ENCODE results near the gene CCDC80. TPM values are rescaled to one million over a fixed set of nuclear protein-coding genes. Genes with fewer than 3 reads are reported as not detected.

CCDC80 gene
- 25.6 TPM for total RNA-seq

GRCh38 chr3:112640930-112641801 is at the start of gene CCDC80:
TSS of gene CCDC80 (minus strand) at chr3:112641143. CDS start at chr3:112639905, 1,238 bp downstream.
- H3K36me3 ChIP-seq (ENCODE audit: control insufficient read depth in 3 of 3, insufficient read depth in 3 of 3, low read length in 3 of 3): no peaks in the 10 kb centered on the region
- H3K4me1 ChIP-seq (ENCODE audit: control insufficient read depth in 3 of 3, insufficient read depth in 3 of 3, low read length in 3 of 3): peaks cover 13 to 22% (median 14%) of the 10 kb centered on the region in 3 donors
- H3K9ac ChIP-seq (ENCODE audit: low read depth in 1 of 3, low read length in 3 of 3): peak within 1 kb of the TSS; percentile 65 to 71 (median 69)
- peak within 1 kb of the TSS; percentile 67 to 75 (median 72) for H3K4me3 ChIP-seq (ENCODE audit: low read length in 3 of 3)
- no peaks in the 10 kb centered on the region for H3K9me3 ChIP-seq (ENCODE audit: control insufficient read depth in 3 of 3, low read length in 3 of 3)
- peaks cover 0 to 2% (median 0%) of the 10 kb centered on the region in 3 donors for H3K27me3 ChIP-seq (ENCODE audit: control insufficient read depth in 3 of 3, insufficient read depth in 3 of 3, low read length in 3 of 3)
- H3K27ac ChIP-seq (ENCODE audit: low read depth, low read length): peak within 1 kb of the TSS; percentile 65

- Histone ChIP-seq H3K27ac (ENCODE audit: low read depth, low read length) (no peak overlapping the region), H3K36me3 (ENCODE audit: control insufficient read depth in 3 of 3, insufficient read depth in 3 of 3, low read length in 3 of 3) (no peaks in the 10 kb centered on the region), H3K4me1 (ENCODE audit: control insufficient read depth in 3 of 3, insufficient read depth in 3 of 3, low read length in 3 of 3) (no peaks in the 10 kb centered on the region), H3K27me3 (ENCODE audit: control insufficient read depth in 3 of 3, insufficient read depth in 3 of 3, low read length in 3 of 3) (no peaks in the 10 kb centered on the region), H3K4me3 (ENCODE audit: low read length in 3 of 3) (no peak overlapping the region), H3K9ac (ENCODE audit: low read depth in 1 of 3, low read length in 3 of 3) (no peak overlapping the region), H3K9me3 (ENCODE audit: control insufficient read depth in 3 of 3, low read length in 3 of 3) (no peaks in the 10 kb centered on the region)
Measured at GRCh38 chr3:112689989-112690388, 49.0 kb upstream of the CCDC80 start.

- Histone ChIP-seq H3K4me1 (ENCODE audit: control insufficient read depth in 3 of 3, insufficient read depth in 3 of 3, low read length in 3 of 3) (no peaks in the 10 kb centered on the region), H3K9me3 (ENCODE audit: control insufficient read depth in 3 of 3, low read length in 3 of 3) (no peaks in the 10 kb centered on the region), H3K9ac (ENCODE audit: low read depth in 1 of 3, low read length in 3 of 3) (no peak overlapping the region), H3K36me3 (ENCODE audit: control insufficient read depth in 3 of 3, insufficient read depth in 3 of 3, low read length in 3 of 3) (no peaks in the 10 kb centered on the region), H3K27me3 (ENCODE audit: control insufficient read depth in 3 of 3, insufficient read depth in 3 of 3, low read length in 3 of 3) (no peaks in the 10 kb centered on the region), H3K4me3 (ENCODE audit: low read length in 3 of 3) (no peak overlapping the region), H3K27ac (ENCODE audit: low read depth, low read length) (no peak overlapping the region)
Measured at GRCh38 chr3:112689385-112689784, 48.4 kb upstream of the CCDC80 start.

- H3K27me3 ChIP-seq (ENCODE audit: control insufficient read depth in 3 of 3, insufficient read depth in 3 of 3, low read length in 3 of 3): no peaks in the 10 kb centered on the region
- no peaks in the 10 kb centered on the region for H3K4me1 ChIP-seq (ENCODE audit: control insufficient read depth in 3 of 3, insufficient read depth in 3 of 3, low read length in 3 of 3)
- H3K4me3 ChIP-seq (ENCODE audit: low read length in 3 of 3): no peak overlapping the region
- H3K9ac ChIP-seq (ENCODE audit: low read depth in 1 of 3, low read length in 3 of 3): no peak overlapping the region
- H3K36me3 ChIP-seq (ENCODE audit: control insufficient read depth in 3 of 3, insufficient read depth in 3 of 3, low read length in 3 of 3): no peaks in the 10 kb centered on the region
- no peak overlapping the region for H3K27ac ChIP-seq (ENCODE audit: low read depth, low read length)
- H3K9me3 ChIP-seq (ENCODE audit: control insufficient read depth in 3 of 3, low read length in 3 of 3): no peaks in the 10 kb centered on the region
Measured at GRCh38 chr3:112688819-112689218, 47.9 kb upstream of the CCDC80 start.

GRCh38 chr3:112688085-112688769 is 47.3 kb upstream of the CCDC80 start:
- H3K27ac ChIP-seq (ENCODE audit: low read depth, low read length): no peak overlapping the region
- no peaks in the 10 kb centered on the region for H3K9me3 ChIP-seq (ENCODE audit: control insufficient read depth in 3 of 3, low read length in 3 of 3)
- H3K27me3 ChIP-seq (ENCODE audit: control insufficient read depth in 3 of 3, insufficient read depth in 3 of 3, low read length in 3 of 3): no peaks in the 10 kb centered on the region
- H3K9ac ChIP-seq (ENCODE audit: low read depth in 1 of 3, low read length in 3 of 3): no peak overlapping the region
- H3K4me3 ChIP-seq (ENCODE audit: low read length in 3 of 3): no peak overlapping the region
- no peaks in the 10 kb centered on the region for H3K4me1 ChIP-seq (ENCODE audit: control insufficient read depth in 3 of 3, insufficient read depth in 3 of 3, low read length in 3 of 3)
- no peaks in the 10 kb centered on the region for H3K36me3 ChIP-seq (ENCODE audit: control insufficient read depth in 3 of 3, insufficient read depth in 3 of 3, low read length in 3 of 3)

- no peaks in the 10 kb centered on the region for H3K4me1 ChIP-seq (ENCODE audit: control insufficient read depth in 3 of 3, insufficient read depth in 3 of 3, low read length in 3 of 3)
- H3K27me3 ChIP-seq (ENCODE audit: control insufficient read depth in 3 of 3, insufficient read depth in 3 of 3, low read length in 3 of 3): no peaks in the 10 kb centered on the region
- H3K36me3 ChIP-seq (ENCODE audit: control insufficient read depth in 3 of 3, insufficient read depth in 3 of 3, low read length in 3 of 3): no peaks in the 10 kb centered on the region
- no peaks in the 10 kb centered on the region for H3K9me3 ChIP-seq (ENCODE audit: control insufficient read depth in 3 of 3, low read length in 3 of 3)
- H3K4me3 ChIP-seq (ENCODE audit: low read length in 3 of 3): no peak overlapping the region
- H3K27ac ChIP-seq (ENCODE audit: low read depth, low read length): no peak overlapping the region
- no peak overlapping the region for H3K9ac ChIP-seq (ENCODE audit: low read depth in 1 of 3, low read length in 3 of 3)
Measured at GRCh38 chr3:112687616-112688015, 46.7 kb upstream of the CCDC80 start.

GRCh38 chr3:112687211-112687610 is 46.3 kb upstream of the CCDC80 start:
- Histone ChIP-seq H3K36me3 (ENCODE audit: control insufficient read depth in 3 of 3, insufficient read depth in 3 of 3, low read length in 3 of 3) (no peaks in the 10 kb centered on the region), H3K27me3 (ENCODE audit: control insufficient read depth in 3 of 3, insufficient read depth in 3 of 3, low read length in 3 of 3) (no peaks in the 10 kb centered on the region)

GRCh38 chr3:112685956-112686799 is 45.2 kb upstream of the CCDC80 start:
- H3K27ac ChIP-seq (ENCODE audit: low read depth, low read length): no peak overlapping the region
- H3K36me3 ChIP-seq (ENCODE audit: control insufficient read depth in 3 of 3, insufficient read depth in 3 of 3, low read length in 3 of 3): no peaks in the 10 kb centered on the region
- no peaks in the 10 kb centered on the region for H3K27me3 ChIP-seq (ENCODE audit: control insufficient read depth in 3 of 3, insufficient read depth in 3 of 3, low read length in 3 of 3)
- no peaks in the 10 kb centered on the region for H3K9me3 ChIP-seq (ENCODE audit: control insufficient read depth in 3 of 3, low read length in 3 of 3)
- H3K4me1 ChIP-seq (ENCODE audit: control insufficient read depth in 3 of 3, insufficient read depth in 3 of 3, low read length in 3 of 3): no peaks in the 10 kb centered on the region
- no peak overlapping the region for H3K9ac ChIP-seq (ENCODE audit: low read depth in 1 of 3, low read length in 3 of 3)
- no peak overlapping the region for H3K4me3 ChIP-seq (ENCODE audit: low read length in 3 of 3)

More at GRCh38 chr3:112687211-112687610, 46.3 kb upstream of the CCDC80 start:
- no peak overlapping the region for H3K27ac ChIP-seq (ENCODE audit: low read depth, low read length)
- no peak overlapping the region for H3K4me3 ChIP-seq (ENCODE audit: low read length in 3 of 3)
- no peaks in the 10 kb centered on the region for H3K9me3 ChIP-seq (ENCODE audit: control insufficient read depth in 3 of 3, low read length in 3 of 3)
- no peaks in the 10 kb centered on the region for H3K4me1 ChIP-seq (ENCODE audit: control insufficient read depth in 3 of 3, insufficient read depth in 3 of 3, low read length in 3 of 3)
- H3K9ac ChIP-seq (ENCODE audit: low read depth in 1 of 3, low read length in 3 of 3): no peak overlapping the region

- no peaks in the 10 kb centered on the region for H3K4me1 ChIP-seq (ENCODE audit: control insufficient read depth in 3 of 3, insufficient read depth in 3 of 3, low read length in 3 of 3)
- no peak overlapping the region for H3K4me3 ChIP-seq (ENCODE audit: low read length in 3 of 3)
- no peak overlapping the region for H3K27ac ChIP-seq (ENCODE audit: low read depth, low read length)
- no peaks in the 10 kb centered on the region for H3K36me3 ChIP-seq (ENCODE audit: control insufficient read depth in 3 of 3, insufficient read depth in 3 of 3, low read length in 3 of 3)
- no peaks in the 10 kb centered on the region for H3K9me3 ChIP-seq (ENCODE audit: control insufficient read depth in 3 of 3, low read length in 3 of 3)
- H3K27me3 ChIP-seq (ENCODE audit: control insufficient read depth in 3 of 3, insufficient read depth in 3 of 3, low read length in 3 of 3): no peaks in the 10 kb centered on the region
- H3K9ac ChIP-seq (ENCODE audit: low read depth in 1 of 3, low read length in 3 of 3): no peak overlapping the region
Measured at GRCh38 chr3:112685420-112685819, 44.5 kb upstream of the CCDC80 start.
